WERI-Rb-1 (cell line): ENCODE measurements around the gene BCDIN3D.

Source experiments
- DNase-seq: peaks from one replicate; pipeline ENCODE4 v3.0.0-alpha.2; 2020
- H3K27ac ChIP-seq: fragments of 250-450 bp; sonication (Bioruptor Pico); 2 replicates; pipeline ENCODE4 v1.5.1; 2020; ENCODE audit warnings: mild to moderate bottlenecking, moderate library complexity
- H3K27me3 ChIP-seq: fragments of 250-450 bp; sonication (Bioruptor Pico); 2 replicates; pipeline ENCODE4 v1.5.1; 2021; ENCODE audit warnings: mild to moderate bottlenecking, low read depth, moderate library complexity; ENCODE audit not compliant: insufficient read depth, severe bottlenecking
- H3K36me3 ChIP-seq: fragments of 250-450 bp; sonication (Bioruptor Pico); 2 replicates; pipeline ENCODE4 v1.5.1; 2020; ENCODE audit warnings: mild to moderate bottlenecking, moderate library complexity
- H3K4me3 ChIP-seq: 2 replicates; pipeline ENCODE4 v1.5.1; 2011; ENCODE audit warnings: low read depth, mild to moderate bottlenecking, control low read depth, low read length
- H3K9me3 ChIP-seq: fragments of 250-450 bp; sonication (Bioruptor Pico); 2 replicates; pipeline ENCODE4 v1.5.1; 2021; ENCODE audit warnings: mild to moderate bottlenecking, moderate library complexity; ENCODE audit not compliant: severe bottlenecking
- CTCF ChIP-seq: IDR thresholded peaks from 2 replicates; pipeline ENCODE4 v1.5.1; 2011; ENCODE audit warnings: low read depth, mild to moderate bottlenecking, control low read depth, inconsistent platforms, low read length

Gene BCDIN3D

DNA sequence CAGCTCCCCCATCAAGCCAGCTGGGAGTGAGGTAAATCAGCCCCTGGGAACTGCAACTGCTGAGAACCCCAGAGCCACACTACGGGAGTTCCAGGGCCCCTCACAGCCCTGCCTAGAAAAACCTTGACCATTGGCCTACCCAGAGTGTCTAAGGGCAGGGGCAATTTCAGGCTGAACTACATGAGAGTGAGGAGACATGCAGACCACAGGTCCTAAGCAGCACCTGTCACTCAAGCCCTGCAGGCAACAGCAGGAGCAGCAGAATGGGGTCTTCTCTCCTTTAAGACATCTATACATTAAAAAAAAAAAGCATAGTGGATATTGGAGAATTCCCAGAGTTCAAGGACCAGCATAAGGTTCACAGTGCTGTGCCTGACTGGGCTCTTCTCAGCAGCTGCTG, 19.6 kb downstream of the BCDIN3D start:
- no peaks in the 10 kb centered on the region for H3K36me3 ChIP-seq
- no peak for TF ChIP-seq CTCF
- H3K9me3 ChIP-seq: no peaks in the 10 kb centered on the region
- no peak overlapping the region for H3K4me3 ChIP-seq
- no peak overlapping the region for H3K27ac ChIP-seq
- no peaks in the 10 kb centered on the region for H3K27me3 ChIP-seq
- no peak for DNase-seq

GRCh38 chr12:49821373-49822287, 21.3 kb downstream of the BCDIN3D start:
- no peak for TF ChIP-seq CTCF
- H3K27me3 ChIP-seq: no peaks in the 10 kb centered on the region
- H3K4me3 ChIP-seq: no peak overlapping the region
- no peak for DNase-seq
- peak overlapping the region; percentile 48 for H3K27ac ChIP-seq
- H3K9me3 ChIP-seq: no peaks in the 10 kb centered on the region
- H3K36me3 ChIP-seq: no peaks in the 10 kb centered on the region

DNA sequence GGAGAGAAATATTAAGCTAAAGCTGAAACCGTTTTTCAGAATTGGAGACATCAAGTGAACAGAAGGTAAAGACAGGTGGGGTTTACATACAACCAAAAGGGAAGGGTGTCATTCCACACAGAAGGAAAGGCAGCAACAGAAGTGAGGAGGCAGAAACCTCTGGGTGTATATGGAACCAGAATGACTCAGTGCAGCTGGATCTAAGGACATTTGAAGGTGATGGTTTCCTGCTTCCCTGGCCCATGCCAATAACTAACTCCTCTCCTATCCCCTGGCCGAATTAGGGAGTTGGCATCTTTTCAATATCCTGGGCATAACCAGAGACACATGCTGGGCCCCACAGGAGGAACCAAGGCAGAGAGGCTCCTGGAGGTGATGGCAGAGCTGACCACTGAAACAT, 23.1 kb downstream of the BCDIN3D start:
- no peak for DNase-seq

GRCh38 chr12:49818241-49818895, 24.5 kb downstream of the BCDIN3D start:
- no peak for DNase-seq
- TF ChIP-seq CTCF: no peak
- H3K36me3 ChIP-seq: no peaks in the 10 kb centered on the region
- H3K9me3 ChIP-seq: no peaks in the 10 kb centered on the region
- no peaks in the 10 kb centered on the region for H3K27me3 ChIP-seq
- no peak overlapping the region for H3K4me3 ChIP-seq
- no peak overlapping the region for H3K27ac ChIP-seq

More for the DNA sequence above, 23.1 kb downstream of the BCDIN3D start:
- H3K36me3 ChIP-seq: no peaks in the 10 kb centered on the region
- no peaks in the 10 kb centered on the region for H3K27me3 ChIP-seq
- H3K27ac ChIP-seq: no peak overlapping the region
- H3K4me3 ChIP-seq: no peak overlapping the region
- no peak for TF ChIP-seq CTCF
- no peaks in the 10 kb centered on the region for H3K9me3 ChIP-seq

- no peaks in the 10 kb centered on the region for H3K9me3 ChIP-seq
- no peak overlapping the region for H3K4me3 ChIP-seq
- H3K27ac ChIP-seq: no peak overlapping the region
- TF ChIP-seq CTCF: no peak
- H3K36me3 ChIP-seq: no peaks in the 10 kb centered on the region
- no peaks in the 10 kb centered on the region for H3K27me3 ChIP-seq
- no peak for DNase-seq
These were observed 29.8 kb downstream of the BCDIN3D start for GRCh38 chr12:49813131-49813530.
